Measurements from ENCODE around the gene RTP4.
"Not testable (repeated sequence)": the region's sequence is repeated elsewhere in the genome, so short reads cannot be mapped to it uniquely, and the experiment has no call there.

Gene RTP4

DNA sequence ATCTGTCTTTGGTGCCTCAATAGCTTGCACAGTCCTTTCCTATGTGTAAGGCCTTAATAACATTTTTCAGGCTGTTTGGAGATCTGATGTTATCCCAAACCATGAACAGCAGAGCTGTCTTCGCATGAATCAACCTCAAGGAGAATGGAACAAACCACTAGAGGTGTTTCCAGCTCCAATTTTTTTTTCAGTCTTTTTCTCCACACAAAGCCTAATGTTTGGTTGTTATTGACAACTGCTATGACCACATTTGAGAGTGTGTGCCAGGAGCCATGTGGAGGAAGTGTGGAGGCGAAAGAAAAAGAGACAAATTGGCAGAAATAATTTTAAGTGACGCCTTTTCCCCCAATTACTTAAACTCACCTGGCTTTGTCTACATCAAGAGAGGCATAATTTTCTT is 38.7 kb downstream of the RTP4 start:
- TF ChIP-seq, protein P1, sequence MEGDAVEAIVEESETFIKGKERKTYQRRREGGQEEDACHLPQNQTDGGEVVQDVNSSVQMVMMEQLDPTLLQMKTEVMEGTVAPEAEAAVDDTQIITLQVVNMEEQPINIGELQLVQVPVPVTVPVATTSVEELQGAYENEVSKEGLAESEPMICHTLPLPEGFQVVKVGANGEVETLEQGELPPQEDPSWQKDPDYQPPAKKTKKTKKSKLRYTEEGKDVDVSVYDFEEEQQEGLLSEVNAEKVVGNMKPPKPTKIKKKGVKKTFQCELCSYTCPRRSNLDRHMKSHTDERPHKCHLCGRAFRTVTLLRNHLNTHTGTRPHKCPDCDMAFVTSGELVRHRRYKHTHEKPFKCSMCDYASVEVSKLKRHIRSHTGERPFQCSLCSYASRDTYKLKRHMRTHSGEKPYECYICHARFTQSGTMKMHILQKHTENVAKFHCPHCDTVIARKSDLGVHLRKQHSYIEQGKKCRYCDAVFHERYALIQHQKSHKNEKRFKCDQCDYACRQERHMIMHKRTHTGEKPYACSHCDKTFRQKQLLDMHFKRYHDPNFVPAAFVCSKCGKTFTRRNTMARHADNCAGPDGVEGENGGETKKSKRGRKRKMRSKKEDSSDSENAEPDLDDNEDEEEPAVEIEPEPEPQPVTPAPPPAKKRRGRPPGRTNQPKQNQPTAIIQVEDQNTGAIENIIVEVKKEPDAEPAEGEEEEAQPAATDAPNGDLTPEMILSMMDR (IDR thresholded peaks at IDR 0.05; ENCODE audit: insufficient read depth, missing control alignments): no peak
- FAIRE-seq: no peak
- DNase-seq (ENCODE audit: insufficient read length, low spot score): no peak

DNA sequence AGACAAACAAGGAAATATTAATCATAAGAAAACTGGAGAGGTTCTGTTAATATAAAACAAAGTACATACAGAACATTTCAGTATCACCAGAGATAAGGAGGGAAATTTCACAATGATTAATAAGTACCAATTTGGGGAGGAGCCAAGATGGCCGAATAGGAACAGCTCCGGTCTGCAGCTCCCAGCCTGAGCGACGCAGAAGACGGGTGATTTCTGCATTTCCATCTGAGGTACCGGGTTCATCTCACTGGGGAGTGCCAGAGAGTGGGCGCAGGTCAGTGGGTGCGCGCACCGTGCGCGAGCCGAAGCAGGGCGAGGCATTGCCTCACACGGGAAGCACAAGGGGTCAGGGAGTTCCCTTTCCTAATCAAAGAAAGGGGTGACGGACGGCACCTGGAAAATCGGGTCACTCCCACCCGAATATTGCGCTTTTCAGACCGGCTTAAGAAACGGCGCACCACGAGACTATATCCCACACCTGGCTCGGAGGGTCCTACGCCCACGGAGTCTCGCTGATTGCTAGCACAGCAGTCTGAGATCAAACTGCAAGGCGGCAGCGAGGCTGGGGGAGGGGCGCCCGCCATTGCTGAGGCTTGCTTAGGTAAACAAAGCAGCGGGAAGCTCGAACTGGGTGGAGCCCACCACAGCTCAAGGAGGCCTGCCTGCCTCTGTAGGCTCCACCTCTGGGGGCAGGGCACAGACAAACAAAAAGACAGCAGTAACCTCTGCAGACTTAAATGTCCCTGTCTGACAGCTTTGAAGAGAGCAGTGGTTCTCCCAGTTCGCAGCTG is 44.0 kb downstream of the RTP4 start:
- DNase-seq (ENCODE audit: insufficient read length, low spot score); FAIRE-seq: not testable (repeated sequence)
